Measurements from ENCODE around the gene TRIP4. TPM values are rescaled to one million over a fixed set of nuclear protein-coding genes. Genes with fewer than 3 reads are reported as not detected.

Gene TRIP4
- total and polyA plus RNA-seq, 9 of the 15 experiments (the other 6 are each of a cell fraction or from before 2014, with no cell fraction given), result 7.6 to 23.3 (median 16.7) TPM

GRCh38 chr15:64430000-64430735 is 42.5 kb downstream of the TRIP4 start (continued):
- TF ChIP-seq ATF6 (CRISPR knock-in tag; IDR thresholded peaks at IDR 0.05) (no peak), TCF3 (CRISPR knock-in tag; IDR thresholded peaks at IDR 0.05) (peak; percentile 93), EP300 (IDR thresholded peaks at IDR 0.05; ENCODE audit: low read length) (peak; percentile 88), BCLAF1 (IDR thresholded peaks at IDR 0.05; ENCODE audit: borderline replicate concordance in 1 of 2, control insufficient read depth in 1 of 2, low read depth in 2 of 2, low read length in 1 of 2) (no peak), HDAC1 (IDR thresholded peaks at IDR 0.05) (peak; percentile 10 to 85; a peak in 2 of 4 replicates), ZFP1 (CRISPR knock-in tag; IDR thresholded peaks at IDR 0.05) (no peak), RAD21 (CRISPR knock-in tag; conservative IDR thresholded peaks at IDR 0.05 in 1 of 2, IDR thresholded peaks at IDR 0.05 in 1 of 2) (no peak), POLR2H (tag; IDR thresholded peaks at IDR 0.05; ENCODE audit: low read depth) (no peak), ZNF384 (IDR thresholded peaks at IDR 0.05; ENCODE audit: low read depth, low read length) (peak; percentile 92), ELF2 (CRISPR knock-in tag; IDR thresholded peaks at IDR 0.05) (no peak), JUNB (CRISPR knock-in tag; conservative IDR thresholded peaks at IDR 0.05) (no peak), HDAC8 (tag; IDR thresholded peaks at IDR 0.05) (no peak), FOS (IDR thresholded peaks at IDR 0.05; ENCODE audit: extremely low read depth, insufficient read length) (no peak)
- TF ChIP-seq, protein P1, sequence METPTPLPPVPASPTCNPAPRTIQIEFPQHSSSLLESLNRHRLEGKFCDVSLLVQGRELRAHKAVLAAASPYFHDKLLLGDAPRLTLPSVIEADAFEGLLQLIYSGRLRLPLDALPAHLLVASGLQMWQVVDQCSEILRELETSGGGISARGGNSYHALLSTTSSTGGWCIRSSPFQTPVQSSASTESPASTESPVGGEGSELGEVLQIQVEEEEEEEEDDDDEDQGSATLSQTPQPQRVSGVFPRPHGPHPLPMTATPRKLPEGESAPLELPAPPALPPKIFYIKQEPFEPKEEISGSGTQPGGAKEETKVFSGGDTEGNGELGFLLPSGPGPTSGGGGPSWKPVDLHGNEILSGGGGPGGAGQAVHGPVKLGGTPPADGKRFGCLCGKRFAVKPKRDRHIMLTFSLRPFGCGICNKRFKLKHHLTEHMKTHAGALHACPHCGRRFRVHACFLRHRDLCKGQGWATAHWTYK (CRISPR knock-in tag; IDR thresholded peaks at IDR 0.05), result no peak
- TF ChIP-seq, protein P2, sequence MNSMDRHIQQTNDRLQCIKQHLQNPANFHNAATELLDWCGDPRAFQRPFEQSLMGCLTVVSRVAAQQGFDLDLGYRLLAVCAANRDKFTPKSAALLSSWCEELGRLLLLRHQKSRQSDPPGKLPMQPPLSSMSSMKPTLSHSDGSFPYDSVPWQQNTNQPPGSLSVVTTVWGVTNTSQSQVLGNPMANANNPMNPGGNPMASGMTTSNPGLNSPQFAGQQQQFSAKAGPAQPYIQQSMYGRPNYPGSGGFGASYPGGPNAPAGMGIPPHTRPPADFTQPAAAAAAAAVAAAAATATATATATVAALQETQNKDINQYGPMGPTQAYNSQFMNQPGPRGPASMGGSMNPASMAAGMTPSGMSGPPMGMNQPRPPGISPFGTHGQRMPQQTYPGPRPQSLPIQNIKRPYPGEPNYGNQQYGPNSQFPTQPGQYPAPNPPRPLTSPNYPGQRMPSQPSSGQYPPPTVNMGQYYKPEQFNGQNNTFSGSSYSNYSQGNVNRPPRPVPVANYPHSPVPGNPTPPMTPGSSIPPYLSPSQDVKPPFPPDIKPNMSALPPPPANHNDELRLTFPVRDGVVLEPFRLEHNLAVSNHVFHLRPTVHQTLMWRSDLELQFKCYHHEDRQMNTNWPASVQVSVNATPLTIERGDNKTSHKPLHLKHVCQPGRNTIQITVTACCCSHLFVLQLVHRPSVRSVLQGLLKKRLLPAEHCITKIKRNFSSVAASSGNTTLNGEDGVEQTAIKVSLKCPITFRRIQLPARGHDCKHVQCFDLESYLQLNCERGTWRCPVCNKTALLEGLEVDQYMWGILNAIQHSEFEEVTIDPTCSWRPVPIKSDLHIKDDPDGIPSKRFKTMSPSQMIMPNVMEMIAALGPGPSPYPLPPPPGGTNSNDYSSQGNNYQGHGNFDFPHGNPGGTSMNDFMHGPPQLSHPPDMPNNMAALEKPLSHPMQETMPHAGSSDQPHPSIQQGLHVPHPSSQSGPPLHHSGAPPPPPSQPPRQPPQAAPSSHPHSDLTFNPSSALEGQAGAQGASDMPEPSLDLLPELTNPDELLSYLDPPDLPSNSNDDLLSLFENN (IDR thresholded peaks at IDR 0.05; ENCODE audit: low read depth in 2 of 2, low read length in 2 of 2), result peak in 1 of 2 experiments; percentile 58; a peak in 1 of 4 replicates
- TF ChIP-seq, protein P3, sequence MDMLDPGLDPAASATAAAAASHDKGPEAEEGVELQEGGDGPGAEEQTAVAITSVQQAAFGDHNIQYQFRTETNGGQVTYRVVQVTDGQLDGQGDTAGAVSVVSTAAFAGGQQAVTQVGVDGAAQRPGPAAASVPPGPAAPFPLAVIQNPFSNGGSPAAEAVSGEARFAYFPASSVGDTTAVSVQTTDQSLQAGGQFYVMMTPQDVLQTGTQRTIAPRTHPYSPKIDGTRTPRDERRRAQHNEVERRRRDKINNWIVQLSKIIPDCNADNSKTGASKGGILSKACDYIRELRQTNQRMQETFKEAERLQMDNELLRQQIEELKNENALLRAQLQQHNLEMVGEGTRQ (CRISPR knock-in tag; IDR thresholded peaks at IDR 0.05), result no peak

Measured in K562 (cell line).